K562 (cell line): ENCODE data around the gene ATP8A1. TPM values are rescaled to one million over a fixed set of nuclear protein-coding genes. Genes with fewer than 3 reads are reported as not detected.

Experiments
- ATAC-seq: fragments of 200-7000 bp; cut with Tn5 transposase; 3 replicates; pipeline ENCODE4 v1.9.1; 2020; ENCODE audit warnings: moderate library complexity
- BruUV-seq: library from RNA; stranded (reverse); fragments of 400-500 nt; replicated peaks from 2 replicates; lab custom pipeline; 2021; lab: Mats Ljungman, UMichigan
- CTCF ChIA-PET: fragments of 300-600 bp; formaldehyde crosslinking; extraction: SDS; loops from one replicate; lab custom pipeline; 2021; ENCODE audit warnings: low intra/inter-chr PET ratio; lab: Yijun Ruan, JAX
- POLR2A ChIA-PET: fragments of 300-600, 350-650 bp; sonication (Branson Sonifier 250); formaldehyde crosslinking; extraction: SDS; loops from one replicate; lab custom pipeline; 2021; ENCODE audit warnings: antibody characterized with exemption, inconsistent platforms; lab: Yijun Ruan, JAX
- DNase-seq, 4 experiments: peaks; one replicate each; pipeline versions ENCODE4 v3.0.0 to v3.0.0-alpha.2; 2011 to 2018; ENCODE audit warnings: low spot score in 3 of 4, mixed read lengths in 3 of 4; ENCODE audit errors: extremely low read depth in 1 of 4
- FAIRE-seq: peaks from 2 replicates; lab custom pipeline; 2011; peaks lifted over from hg19 to GRCh38; lab: Jason Lieb, UNC
- H2AFZ ChIP-seq: 2 replicates; pipeline ENCODE4 v1.6.0; 2011; ENCODE audit warnings: low read depth, low read length, control low read depth, inconsistent platforms
- H3K27ac ChIP-seq: fragments of 200-600 bp; 3 replicates; pipeline ENCODE4 v1.8.0; 2011; ENCODE audit warnings: low read depth, mild to moderate bottlenecking, control low read depth, inconsistent platforms, low read length, moderate library complexity, mixed read lengths; ENCODE audit errors: extremely low read depth
- H3K27me3 ChIP-seq, 2 experiments: fragments of 300-600 bp in 1 of 2; 2 replicates in 1 of 2; 3 replicates in 1 of 2; pipeline versions ENCODE4 v1.6.0 to v1.8.0; 2011; ENCODE audit warnings: inconsistent platforms in 2 of 2, low read length in 2 of 2, mild to moderate bottlenecking in 1 of 2, mixed read lengths in 1 of 2, moderate library complexity in 1 of 2; ENCODE audit not compliant: control insufficient read depth in 2 of 2, insufficient read depth in 2 of 2
- H3K36me3 ChIP-seq: fragments of 300-600 bp; 3 replicates; pipeline ENCODE4 v1.8.0; 2011; ENCODE audit warnings: mild to moderate bottlenecking, low read length, inconsistent platforms; ENCODE audit not compliant: control insufficient read depth, insufficient read depth
- H3K4me1 ChIP-seq, 2 experiments: fragments of 200-600 bp in 1 of 2; replicated peaks in 1 of 2; 2 replicates in 1 of 2; 3 replicates in 1 of 2; pipeline versions ENCODE4 v1.5.1 to v1.8.0; 2011; ENCODE audit warnings: inconsistent platforms in 2 of 2, low read length in 2 of 2, mild to moderate bottlenecking in 1 of 2, mixed read lengths in 1 of 2, moderate library complexity in 1 of 2; ENCODE audit not compliant: control insufficient read depth in 2 of 2, insufficient read depth in 2 of 2
- H3K4me2 ChIP-seq: 2 replicates; pipeline ENCODE4 v1.6.1; 2011; ENCODE audit warnings: low read length, control low read depth, inconsistent platforms, mixed read lengths; ENCODE audit not compliant: insufficient read depth
- H3K4me3 ChIP-seq: fragments of 200-600 bp; sonication (generic), shearing (Covaris generic); 2 replicates; pipeline ENCODE4 v1.5.1; 2016; ENCODE audit warnings: control low read depth, inconsistent platforms
- H3K79me2 ChIP-seq: fragments of 200-600 bp; 3 replicates; pipeline ENCODE4 v1.8.0; 2011; ENCODE audit warnings: low read length, inconsistent platforms; ENCODE audit not compliant: control insufficient read depth, insufficient read depth
- H3K9ac ChIP-seq, 2 experiments: 2 replicates each; pipeline versions ENCODE4 v1.6.0 to v1.6.1; 2011; ENCODE audit warnings: low read depth in 2 of 2, low read length in 2 of 2, control low read depth in 1 of 2, inconsistent platforms in 1 of 2, mild to moderate bottlenecking in 1 of 2, mixed read lengths in 1 of 2; ENCODE audit not compliant: insufficient read depth in 1 of 2
- H3K9me1 ChIP-seq: one replicate; pipeline ENCODE4 v1.6.0; 2011; ENCODE audit warnings: inconsistent platforms, mild to moderate bottlenecking, low read length, moderate library complexity; ENCODE audit not compliant: control insufficient read depth, insufficient read depth
- H3K9me3 ChIP-seq: replicated peaks from 2 replicates; pipeline ENCODE4 v1.5.1; 2011; ENCODE audit warnings: low read depth, low read length, inconsistent platforms; ENCODE audit not compliant: control insufficient read depth, insufficient read depth
- H4K20me1 ChIP-seq: replicated peaks from 2 replicates; pipeline ENCODE4 v1.6.1; 2011; ENCODE audit warnings: low read length, inconsistent platforms, mixed read lengths; ENCODE audit not compliant: control insufficient read depth, insufficient read depth
- GABPB2 ChIP-seq: fragments of 250-450 bp; sonication (Bioruptor Pico); conservative IDR thresholded peaks from 2 replicates; pipeline ENCODE4 v1.5.1; 2021; ENCODE audit warnings: mild to moderate bottlenecking
- MBD1 ChIP-seq: fragments of 250-450 bp; sonication (Bioruptor Pico); IDR thresholded peaks from 2 replicates; pipeline ENCODE4 v1.8.0; 2022; ENCODE audit warnings: inconsistent platforms
- NONO ChIP-seq, 2 experiments: fragments of 200-400 bp in 1 of 2; fragments of 450-650 bp in 1 of 2; formaldehyde crosslinking in 1 of 2; IDR thresholded peaks; 2 replicates each; pipeline ENCODE4 v1.6.1; 2017; ENCODE audit warnings: low read depth in 2 of 2, mild to moderate bottlenecking in 2 of 2, moderate library complexity in 2 of 2, low read length in 1 of 2
- SNRNP70 ChIP-seq: fragments of 200-400 bp; formaldehyde crosslinking; optimal IDR thresholded peaks from 2 replicates; pipeline ENCODE3; 2017; ENCODE audit warnings: low read depth, low read length
- TEAD4 ChIP-seq, 2 experiments: sonication (generic) in 1 of 2; formaldehyde crosslinking in 1 of 2; IDR thresholded peaks; 2 replicates each; pipeline versions ENCODE4 v1.6.1 to v1.8.0; 2012 to 2022; ENCODE audit warnings: borderline replicate concordance in 1 of 2, inconsistent platforms in 1 of 2, low read length in 1 of 2, mild to moderate bottlenecking in 1 of 2, missing genetic modification reagents in 1 of 2
- WGBS: fragments of 100-300 bp; shearing (Covaris generic); methylation state at CpG from one replicate; pipeline ENCODE4 v1.1.6; 2016; ENCODE audit warnings: low coverage, mixed read lengths; ENCODE audit not compliant: insufficient coverage; ENCODE audit errors: missing lambda C conversion rate; 5-methylcytosine and 5-hydroxymethylcytosine counted together
- in situ Hi-C: fragments of 300-500 bp; cut with MboI; formaldehyde crosslinking; loops from 4 replicates; pipeline ENCODE4 v1.15.0; 2018; ENCODE audit warnings: inconsistent platforms, mixed read lengths
- intact Hi-C: fragments of 100-400 bp; cut with micrococcal nuclease; formaldehyde crosslinking; loops from 2 replicates; pipeline ENCODE4 v1.14.2; 2022
- polyA plus RNA-seq, 8 experiments: library from polyadenylated mRNA; depleted of rRNA in 4 of 8; stranded (reverse) in 5 of 8; unstranded in 3 of 8; fragments of >200 nt; fragmentation: Nextera tagmentation in 2 of 8; fragmentation: Illumina TruSeq in 1 of 8; extraction: Ambion mirVana in 2 of 8; extraction: Trizol in 1 of 8; gene quantifications; 2 replicates each; pipeline versions ENCODE4 v1.2.1 to v1.2.3, GENCODE V29; 2011 to 2014; ENCODE audit warnings: inconsistent platforms in 1 of 8, missing spikeins in 1 of 8
- total RNA-seq, 7 experiments: library from RNA; depleted of rRNA in 6 of 7; stranded (reverse); fragments of >200 nt in 6 of 7; fragmentation: Illumina TruSeq in 2 of 7; extraction: Trizol in 2 of 7; gene quantifications; 2 replicates each; pipeline versions ENCODE4 v1.2.1 to v1.2.3, GENCODE V29; 2011 to 2021; ENCODE audit warnings: low replicate concordance in 1 of 7

ATP8A1 gene
- total and polyA plus RNA-seq, 9 of the 15 experiments (the other 6 are each of a cell fraction or from before 2014, with no cell fraction given) = 0.05 to 0.29 (median 0.07) TPM; not detected in 2

GRCh38 chr4:42362591-42362990 lies 294.3 kb downstream of the ATP8A1 start:
- H3K9me1 ChIP-seq = no peaks in the 10 kb centered on the region
- H4K20me1 ChIP-seq = no peaks in the 10 kb centered on the region
- in situ Hi-C loops = no loop called here
- H3K9me3 ChIP-seq = no peaks in the 10 kb centered on the region
- no peak overlapping the region for H3K27ac ChIP-seq
- ATAC-seq (no peak), DNase-seq (no peak), FAIRE-seq (no peak)
- H3K4me2 ChIP-seq = no peak overlapping the region
- no peak overlapping the region for H2AFZ ChIP-seq
- CTCF ChIA-PET = no interaction called here
- 0% methylated on average over 3 of the region's 3 CpGs for WGBS
- no peak for TF ChIP-seq GABPB2 (CRISPR knock-in tag)
- no peak for TF ChIP-seq MBD1
- TF ChIP-seq TEAD4 (IDR thresholded peaks at IDR 0.05; ENCODE audit: low read length) = no peak
- no peak for TF ChIP-seq TEAD4 (CRISPR knock-in tag; IDR thresholded peaks at IDR 0.05; ENCODE audit: borderline replicate concordance)
- no peak for TF ChIP-seq NONO (IDR thresholded peaks at IDR 0.05; ENCODE audit: low read depth in 2 of 2, low read length in 1 of 2)
- no peak for TF ChIP-seq SNRNP70
- H3K27me3 ChIP-seq = no peaks in the 10 kb centered on the region
- H3K79me2 ChIP-seq = no peaks in the 10 kb centered on the region
- H3K4me3 ChIP-seq = no peak overlapping the region
- no peaks in the 10 kb centered on the region for H3K36me3 ChIP-seq
- H3K9ac ChIP-seq = no peak overlapping the region
- intact Hi-C loops = no loop called here
- BruUV-seq = no TSS peak
- POLR2A ChIA-PET = no interaction called here
- no peaks in the 10 kb centered on the region for H3K4me1 ChIP-seq
